Measurements from ENCODE around the gene CPD.

DNA sequence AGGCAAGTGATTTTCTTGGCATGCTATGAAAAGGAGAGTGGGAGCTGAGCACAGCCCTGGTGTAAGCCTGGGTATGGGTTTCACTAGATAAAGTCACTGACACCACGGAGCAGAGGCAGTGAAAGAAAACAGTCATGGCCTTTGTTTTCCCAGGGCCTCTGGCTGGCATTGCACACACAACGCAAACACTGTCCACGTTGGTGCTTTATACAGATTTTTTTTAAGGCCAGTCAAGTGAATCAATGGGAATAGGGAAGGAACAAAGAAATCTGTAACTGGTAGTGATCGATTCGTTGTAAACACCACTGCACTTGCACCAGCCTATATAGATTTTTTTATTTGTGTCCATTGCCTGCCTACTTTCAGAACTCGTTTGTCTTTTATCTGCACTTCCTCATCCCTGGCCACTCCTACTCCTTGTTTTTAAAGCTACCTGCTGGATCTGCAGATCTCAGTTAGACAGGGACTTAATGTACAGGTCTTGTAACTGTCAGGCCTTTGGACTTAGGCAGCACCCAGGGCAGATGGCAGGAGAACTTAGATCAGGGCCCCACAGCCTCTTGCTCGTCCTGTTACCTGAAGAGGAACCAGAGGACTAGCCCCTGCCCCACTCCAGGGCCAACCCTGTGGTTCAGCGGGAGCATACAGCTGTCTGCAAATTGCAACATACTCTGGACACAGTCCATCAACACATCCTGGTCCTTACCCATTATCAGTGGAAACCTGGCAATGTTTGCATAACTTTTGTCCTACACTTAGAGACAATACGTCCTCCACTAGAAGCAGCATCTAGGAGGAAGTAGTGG lies 34.2 kb upstream of the CPD start:
- TF ChIP-seq POLR2A (IDR thresholded peaks at IDR 0.05; ENCODE audit: low read depth, low read length) (no peak), POLR2AphosphoS5 (IDR thresholded peaks at IDR 0.05; ENCODE audit: low read depth, low read length) (no peak), TAF1 (IDR thresholded peaks at IDR 0.05; ENCODE audit: borderline replicate concordance, low read depth, low read length) (no peak)
